GM18519 (cell line): ENCODE measurements around the gene MGAT4C.
"Not testable (repeated sequence)": the region's sequence is repeated elsewhere in the genome, so short reads cannot be mapped to it uniquely, and the experiment has no call there.

ENCODE experiments used
- ATAC-seq: cut with Tn5 transposase; IDR thresholded peaks from one replicate; pipeline ENCODE4 v1.9.1; 2021; ENCODE audit warnings: mild to moderate bottlenecking, moderate library complexity; ENCODE audit not compliant: unreplicated experiment, low FRiP score

MGAT4C gene

DNA sequence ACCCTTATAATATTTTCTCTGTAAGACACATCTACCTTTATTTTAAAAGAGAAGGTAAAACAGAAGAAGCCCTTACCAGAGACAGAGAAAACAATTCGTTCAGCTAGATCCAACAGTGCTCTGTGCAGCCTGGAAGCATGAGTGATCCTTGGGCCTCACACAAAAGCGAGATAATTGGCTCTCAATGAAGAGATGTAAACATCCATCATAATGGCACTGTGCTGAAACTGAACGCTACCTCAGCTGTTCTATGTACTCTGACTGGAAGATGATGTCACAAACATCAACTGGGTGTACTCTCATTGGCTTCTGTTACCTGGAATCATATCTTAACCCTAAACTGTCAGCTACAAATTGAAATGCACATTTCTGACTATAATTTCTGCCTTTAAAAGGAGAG lies at the start of gene MGAT4C:
MGAT4C (minus strand) TSS at position 229 of the 400 bp plus-strand sequence.
- no peak for ATAC-seq

DNA sequence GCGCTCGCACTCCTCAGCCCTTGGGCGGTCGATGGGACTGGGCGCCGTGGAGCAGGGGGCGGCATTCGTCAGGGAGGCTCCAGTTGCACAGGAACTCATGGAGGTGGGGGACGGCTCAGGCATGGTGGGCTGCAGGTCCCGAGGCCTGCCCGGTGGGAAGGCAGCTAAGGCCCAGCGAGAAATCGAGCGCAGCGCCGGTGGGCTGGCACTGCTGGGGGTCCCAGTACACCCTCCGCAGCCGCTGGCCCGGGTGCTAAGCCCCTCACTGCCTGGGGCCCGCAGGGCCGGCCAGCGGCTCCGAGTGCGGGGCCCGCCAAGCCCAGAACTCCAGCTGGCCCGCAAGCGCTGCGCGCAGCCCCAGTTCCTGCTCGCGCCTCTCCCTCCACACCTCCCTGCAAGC lies 40.2 kb upstream of the MGAT4C start:
- not testable (repeated sequence) for ATAC-seq

DNA sequence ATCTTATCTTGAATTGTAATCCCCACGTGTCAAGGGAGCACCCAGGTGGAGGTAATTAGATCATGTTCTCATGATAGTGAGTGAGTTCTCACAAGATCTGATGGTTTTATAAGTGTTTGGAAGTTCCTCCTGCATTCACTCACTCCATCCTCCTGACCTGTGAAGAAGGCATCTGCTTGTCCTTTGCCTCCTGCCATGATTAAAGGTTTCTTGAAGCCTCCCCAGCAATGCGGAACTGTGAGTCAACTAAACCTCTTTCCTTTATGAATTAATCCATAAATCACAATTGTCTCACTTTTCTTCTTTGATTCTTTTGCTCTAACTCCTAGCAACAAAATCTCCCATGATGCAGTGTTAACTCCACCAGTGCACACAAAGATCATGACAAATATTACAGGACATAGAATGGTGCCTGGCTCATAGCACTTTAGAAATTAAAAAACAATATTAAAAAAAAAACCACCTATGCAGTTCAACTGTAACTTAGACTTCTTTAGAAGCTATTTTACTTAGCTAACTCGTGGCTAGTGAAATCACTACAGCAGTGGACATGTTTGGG lies 37.6 kb upstream of the MGAT4C start:
- no peak for ATAC-seq

DNA sequence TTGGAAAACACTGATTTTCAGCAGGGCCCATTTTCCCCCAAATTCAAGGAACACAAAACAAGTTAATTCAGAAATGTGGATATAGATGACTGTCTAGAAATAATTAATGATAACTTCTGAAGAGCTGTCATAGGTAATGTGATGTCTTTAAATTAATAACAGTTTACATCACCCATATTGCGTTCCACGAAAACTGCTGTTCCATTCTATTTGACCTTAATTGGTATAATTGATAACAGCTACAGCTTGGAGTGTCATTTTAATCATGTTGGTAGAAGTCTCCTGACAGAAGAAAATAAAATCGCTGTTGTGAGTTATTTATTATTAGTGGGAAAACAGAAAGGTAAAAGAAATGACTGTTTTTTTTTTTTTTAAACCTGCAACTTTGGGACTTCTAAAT lies 36.3 kb upstream of the MGAT4C start:
- no peak for ATAC-seq

DNA sequence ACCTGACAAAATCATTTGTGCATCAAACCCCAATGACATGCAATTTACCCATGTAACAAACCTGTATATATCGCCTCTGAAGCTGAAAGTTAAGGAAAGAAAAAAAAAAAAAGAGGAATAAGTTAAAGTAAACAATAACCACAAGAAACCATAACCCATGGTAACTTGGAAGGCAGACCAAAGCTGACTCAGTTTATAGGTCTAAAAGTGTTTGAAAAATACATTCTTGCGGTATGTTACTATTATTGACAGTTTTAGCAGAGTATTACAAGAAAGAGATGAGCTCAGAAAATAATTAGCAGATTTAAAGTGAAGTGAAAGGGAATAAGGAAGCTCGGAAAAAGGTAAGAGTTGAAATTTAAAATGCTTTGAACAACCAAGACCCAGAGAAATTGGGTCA lies 34.4 kb upstream of the MGAT4C start:
- no peak for ATAC-seq

DNA sequence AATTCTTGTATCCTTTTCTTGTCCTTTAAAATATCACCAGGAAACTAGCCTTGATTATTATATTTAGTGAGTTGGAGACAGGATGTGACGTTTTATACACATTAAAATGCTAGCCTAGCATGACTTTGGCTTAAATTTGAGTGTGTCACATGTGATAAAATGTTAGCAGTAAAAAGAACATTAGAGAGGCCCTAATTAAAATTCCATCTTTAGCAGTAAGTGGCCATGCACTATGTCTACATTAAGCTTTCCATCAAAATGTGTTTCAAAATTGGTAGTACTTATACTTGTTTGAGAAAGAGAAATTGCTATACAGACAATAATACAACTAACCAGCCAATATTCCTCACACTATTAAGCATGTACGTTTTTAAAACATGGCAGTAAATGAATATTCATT lies 29.9 kb upstream of the MGAT4C start:
- ATAC-seq, result no peak

DNA sequence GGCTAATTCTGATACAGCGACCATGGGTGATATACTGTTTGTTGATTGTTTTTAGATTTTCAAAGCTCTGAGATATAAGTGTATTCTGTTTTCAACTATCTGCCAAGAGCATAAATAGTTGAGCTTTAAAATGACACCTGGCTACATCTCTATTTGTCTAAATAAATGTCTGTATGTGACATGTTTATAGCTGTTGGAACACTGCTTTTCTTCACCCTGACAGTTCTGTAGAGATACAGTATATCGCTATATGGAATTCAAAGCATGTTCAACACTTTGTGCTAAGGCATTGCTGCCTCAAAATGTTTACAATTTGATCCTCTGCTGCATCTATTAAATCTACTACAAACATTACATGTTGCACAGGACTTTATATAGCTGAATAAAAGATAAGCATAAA lies 27.4 kb upstream of the MGAT4C start:
- ATAC-seq, result no peak

DNA sequence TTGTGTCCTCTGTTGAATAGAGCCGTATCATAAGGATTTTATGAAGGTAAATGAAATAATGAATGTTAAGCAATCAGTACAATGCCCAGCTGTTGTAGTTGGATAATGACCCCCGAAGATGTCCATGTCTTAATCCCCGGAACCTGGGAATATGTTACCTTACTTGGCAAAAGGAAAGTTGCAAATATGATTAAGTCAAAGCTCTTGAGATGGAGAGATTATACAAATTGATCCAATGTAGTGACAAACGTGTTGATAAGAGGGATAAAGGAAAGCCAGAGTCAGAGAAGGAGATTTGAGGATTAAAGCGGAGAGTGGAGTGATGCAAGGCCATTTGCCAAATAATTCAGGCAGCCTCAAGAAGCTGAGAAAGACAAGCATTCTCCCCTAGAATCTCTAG lies 19.2 kb upstream of the MGAT4C start:
- no peak for ATAC-seq

DNA sequence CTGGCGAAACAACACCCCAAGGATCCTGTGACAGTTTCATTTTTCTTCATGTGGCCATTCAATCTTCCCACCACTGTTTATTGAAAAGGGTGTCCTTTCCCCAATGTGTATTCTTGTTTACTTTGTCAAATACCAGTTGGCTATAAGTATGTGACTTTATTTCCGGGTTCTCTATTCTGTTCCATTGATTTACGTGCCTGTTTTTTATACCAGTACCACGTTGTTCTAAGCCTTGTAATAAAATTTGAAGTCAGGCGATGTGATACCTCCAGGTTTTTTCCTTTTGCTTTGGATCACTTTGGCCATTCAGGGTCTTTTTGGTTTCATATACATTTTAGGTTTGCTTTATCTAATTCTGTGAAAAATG lies 9.1 kb upstream of the MGAT4C start:
- no peak for ATAC-seq

DNA sequence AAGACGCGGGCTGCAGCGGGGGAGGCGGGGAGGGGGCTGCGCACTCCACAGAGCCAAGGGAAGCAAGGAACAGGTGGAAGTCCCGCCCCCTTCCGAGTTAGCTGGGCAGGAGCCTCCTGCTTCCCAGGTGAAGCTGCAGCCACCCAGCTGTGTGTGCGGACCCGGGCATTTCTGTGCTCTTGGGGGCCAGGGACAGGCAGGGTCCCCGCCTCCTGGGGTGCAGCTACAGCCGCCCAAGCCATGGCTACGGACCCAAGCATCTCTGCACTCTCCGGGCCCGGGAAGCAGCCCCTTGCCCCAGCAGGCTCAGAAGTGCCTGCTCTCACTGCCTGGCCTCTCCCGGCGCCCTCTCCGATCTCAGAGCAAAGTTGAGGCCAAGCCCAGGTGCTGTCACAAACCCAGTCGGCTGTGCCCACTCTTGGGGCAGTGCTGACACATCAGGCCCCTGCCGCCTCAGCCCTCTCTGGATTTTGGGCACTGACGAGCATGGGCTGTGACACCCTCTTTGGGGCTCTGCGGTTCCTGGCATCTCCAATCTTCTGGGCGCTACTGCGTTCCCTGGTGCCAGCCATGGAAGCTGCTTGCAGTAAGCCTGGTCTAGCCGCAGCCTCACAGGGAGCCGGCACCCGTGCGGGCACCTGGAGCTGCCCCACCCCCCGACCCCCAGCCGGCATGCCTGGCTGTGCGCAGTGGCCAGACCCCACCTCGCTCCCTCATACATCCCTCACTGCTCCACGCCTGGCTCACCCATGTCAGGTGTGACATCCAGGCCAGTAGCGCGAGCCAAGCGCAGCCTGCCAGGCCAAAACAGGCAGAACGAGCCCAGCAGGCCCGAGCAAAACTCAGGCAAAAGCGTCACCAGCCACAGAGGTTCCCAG lies 8.5 kb upstream of the MGAT4C start:
- ATAC-seq, result no peak

DNA sequence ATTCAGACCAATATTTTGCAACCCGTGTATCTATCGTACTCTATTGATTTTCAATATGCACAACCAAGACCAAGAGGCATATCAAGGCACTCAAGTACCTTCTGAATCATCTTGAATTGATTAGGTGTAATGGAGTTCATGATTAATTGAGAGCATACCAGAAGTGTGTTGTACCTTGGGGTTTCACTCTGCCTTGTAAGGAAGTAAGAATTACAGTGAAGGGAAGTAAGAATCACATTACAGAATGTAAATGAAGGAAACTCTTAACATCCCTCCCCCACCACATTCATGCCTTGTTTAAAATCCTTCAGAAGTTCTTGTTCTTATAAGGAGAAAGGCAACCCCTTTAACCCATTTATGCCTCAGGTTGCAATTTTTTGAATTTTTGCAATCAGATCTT lies 5.4 kb upstream of the MGAT4C start:
- no peak for ATAC-seq

DNA sequence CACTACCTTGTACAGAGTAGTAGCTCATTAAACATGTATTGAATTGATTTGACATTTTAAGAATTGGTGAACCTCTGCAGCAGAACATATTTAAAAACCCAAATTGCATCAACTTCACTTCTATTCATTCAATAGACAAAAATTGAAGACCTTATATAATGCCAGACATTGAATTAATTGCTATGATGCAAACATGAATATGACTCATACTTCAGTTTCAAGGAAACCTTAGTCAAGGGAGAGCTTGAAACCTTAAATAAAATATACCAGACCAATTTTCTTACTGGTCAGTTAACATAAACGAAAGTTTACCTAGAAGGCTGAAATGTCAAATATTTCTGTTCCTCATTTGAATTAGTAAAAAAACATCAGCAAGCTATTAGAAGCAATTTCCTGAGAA lies 5.0 kb upstream of the MGAT4C start:
- ATAC-seq, result no peak

DNA sequence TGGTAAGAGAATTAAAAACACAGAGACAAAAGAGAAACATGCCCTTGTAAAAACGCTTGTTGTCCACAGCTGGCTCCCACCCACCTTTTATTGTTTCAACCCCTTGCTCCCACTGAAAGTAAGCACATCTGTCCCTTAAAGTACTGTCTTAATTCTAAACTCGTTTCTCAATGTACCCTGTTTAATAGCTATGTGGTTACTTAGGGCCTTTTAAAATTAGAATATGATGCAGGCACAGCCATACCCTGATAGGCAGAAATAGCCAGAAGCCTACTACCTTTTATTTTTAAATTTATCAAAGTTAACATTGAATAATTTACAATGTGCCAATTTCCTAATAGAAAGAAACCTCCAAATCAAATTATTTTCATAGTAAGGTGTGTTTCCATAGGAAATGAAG lies 4.0 kb upstream of the MGAT4C start:
- no peak for ATAC-seq

DNA sequence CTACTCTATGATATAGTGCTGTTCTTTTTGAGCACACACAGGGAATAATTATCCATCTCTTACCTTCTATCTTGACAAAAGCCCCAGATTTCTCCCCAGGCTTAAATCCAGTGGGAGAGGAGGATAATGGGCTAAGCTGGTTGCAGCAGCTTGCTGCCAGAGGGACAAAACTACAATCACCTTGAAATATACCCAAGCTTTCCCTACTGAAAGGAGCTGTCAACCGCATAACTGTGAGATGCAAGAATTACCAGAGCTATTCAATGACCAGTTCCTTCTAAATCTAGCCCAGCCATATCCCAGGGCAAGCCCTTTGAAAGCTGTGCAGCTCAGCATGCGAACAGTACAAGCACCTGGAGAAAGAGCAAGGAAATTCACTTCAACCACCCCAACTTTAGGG lies 943 bp upstream of the MGAT4C start:
- no peak for ATAC-seq

DNA sequence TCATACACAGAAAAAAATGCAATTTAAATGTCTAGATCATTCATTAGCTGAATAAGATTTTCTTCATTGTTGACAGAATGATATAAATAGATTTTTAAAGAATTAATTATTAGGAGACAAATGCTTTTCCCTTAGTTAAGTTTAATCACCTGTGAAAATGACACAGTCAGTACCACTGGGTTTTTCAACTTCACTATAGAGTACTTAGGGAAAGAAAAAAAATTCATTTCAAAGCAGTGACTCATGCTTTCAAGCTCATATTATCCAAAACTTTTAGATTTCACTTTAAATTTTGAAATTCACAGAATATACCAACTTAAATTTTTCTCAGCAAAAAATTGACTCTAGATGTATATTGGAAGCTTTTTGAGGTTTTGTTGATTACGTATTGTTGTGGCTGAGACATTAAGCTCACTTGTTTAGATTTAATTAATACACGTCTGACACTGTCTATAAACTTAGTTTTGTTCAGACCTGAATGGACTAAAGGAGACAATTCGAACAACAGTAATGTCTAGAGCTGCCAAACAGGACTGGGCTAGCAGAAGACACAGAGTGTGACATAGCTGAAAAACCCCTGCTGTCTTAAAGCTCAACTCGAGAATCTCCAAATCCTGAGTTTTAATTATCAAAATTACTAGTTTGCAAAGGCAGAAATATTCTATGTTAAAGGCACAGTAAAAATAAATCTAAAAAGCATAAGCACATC lies 1.6 kb downstream of the MGAT4C start:
- no peak for ATAC-seq

DNA sequence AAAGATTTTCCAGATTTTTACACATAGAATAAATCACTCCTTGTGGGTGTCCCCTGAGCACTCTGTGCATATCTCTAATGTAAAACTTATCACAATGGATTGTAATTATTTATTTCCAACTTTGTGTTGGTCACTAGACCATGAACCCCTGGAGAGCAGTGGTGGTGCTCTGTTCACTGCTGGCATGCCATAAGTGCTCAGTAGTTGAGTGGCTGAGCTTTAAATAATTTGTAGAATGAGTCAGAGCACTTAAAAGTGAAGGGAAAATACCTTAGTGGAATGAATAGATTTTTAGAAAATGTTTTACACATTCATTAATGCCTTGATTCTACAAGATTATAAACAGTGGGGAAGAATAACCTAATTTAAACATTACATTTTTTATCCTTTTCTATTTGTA lies 6.3 kb downstream of the MGAT4C start:
- ATAC-seq, result no peak

DNA sequence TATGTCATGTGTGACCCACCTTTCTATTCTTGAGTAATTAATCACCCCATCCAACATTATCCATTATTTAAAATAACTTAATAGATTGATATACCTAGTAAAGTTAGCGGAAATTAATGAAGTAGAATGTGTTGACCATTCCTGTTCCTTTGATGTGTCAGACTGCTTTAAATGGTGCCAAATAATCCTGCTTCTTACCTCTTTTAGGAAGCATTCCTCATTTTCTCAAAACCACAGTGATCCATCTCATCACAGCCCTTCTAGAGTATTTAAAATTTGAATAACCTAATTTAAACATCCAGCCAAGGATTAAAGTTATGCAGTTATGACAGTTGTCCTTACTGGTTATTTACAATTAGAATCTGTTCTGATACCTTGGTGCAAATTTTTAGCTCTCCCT lies 6.9 kb downstream of the MGAT4C start:
- no peak for ATAC-seq

DNA sequence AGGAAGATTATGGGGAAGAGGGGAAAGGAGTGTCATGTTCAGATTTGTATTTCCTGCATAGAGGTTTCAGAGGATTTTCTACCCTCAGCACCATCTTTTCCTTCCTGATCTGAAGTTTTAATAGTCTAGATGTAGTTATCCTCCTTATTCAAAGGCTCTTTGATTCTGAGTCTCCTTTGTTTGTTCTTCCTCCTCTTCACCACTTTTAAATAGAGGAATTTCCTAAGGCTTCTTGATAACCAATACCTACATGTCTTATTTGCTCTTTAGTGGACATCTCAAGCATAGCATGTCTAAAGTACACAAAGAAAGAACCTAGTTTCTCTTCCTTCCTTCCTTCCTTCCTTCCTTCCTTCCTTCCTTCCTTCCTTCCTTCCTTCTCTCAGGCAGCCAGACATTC lies 8.3 kb downstream of the MGAT4C start:
- no peak for ATAC-seq

DNA sequence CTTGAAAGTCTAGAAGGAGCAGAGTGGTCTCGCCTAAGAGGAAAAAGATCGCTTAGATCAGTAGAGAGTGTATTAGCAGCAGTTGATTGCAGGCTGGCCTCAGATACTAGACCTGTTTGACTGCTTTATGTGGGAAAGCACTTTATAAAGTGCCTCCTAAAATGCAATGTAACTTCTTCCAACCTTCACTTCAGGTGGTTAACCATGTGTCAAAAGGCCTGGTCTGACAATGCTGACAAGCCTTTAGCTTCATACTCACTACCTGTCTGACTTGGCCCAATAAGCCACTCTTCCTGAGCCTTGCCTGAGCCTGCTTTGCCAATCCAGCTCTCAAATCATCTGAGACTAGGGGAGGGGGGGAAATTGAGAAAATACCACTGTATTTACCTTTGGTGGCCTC lies 14.6 kb downstream of the MGAT4C start:
- ATAC-seq, result no peak

DNA sequence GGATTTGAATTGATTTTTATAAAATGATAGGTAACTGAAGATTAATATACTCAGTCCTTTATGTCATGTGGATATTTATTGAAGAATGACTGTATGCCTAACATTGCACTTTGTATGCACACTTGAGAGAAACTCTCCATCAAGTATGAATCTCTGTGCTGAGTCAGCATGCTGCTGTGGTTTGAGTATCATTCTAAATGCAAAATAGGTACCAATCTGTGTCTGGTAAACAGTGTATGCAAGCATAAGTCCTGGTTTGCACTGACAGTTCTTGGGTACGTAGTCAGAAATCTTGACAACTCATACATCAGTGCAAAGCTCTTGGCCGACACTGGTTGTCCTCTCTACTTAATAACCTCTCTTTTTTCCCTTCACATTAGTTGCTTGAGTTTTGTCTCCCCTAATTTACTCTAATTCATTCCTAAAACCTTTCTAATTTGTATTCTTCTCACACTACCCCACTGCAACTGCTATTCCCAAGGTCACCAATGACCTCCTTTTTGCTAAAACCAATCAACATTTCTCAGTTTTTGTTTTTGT lies 21.8 kb downstream of the MGAT4C start:
- ATAC-seq, result no peak

DNA sequence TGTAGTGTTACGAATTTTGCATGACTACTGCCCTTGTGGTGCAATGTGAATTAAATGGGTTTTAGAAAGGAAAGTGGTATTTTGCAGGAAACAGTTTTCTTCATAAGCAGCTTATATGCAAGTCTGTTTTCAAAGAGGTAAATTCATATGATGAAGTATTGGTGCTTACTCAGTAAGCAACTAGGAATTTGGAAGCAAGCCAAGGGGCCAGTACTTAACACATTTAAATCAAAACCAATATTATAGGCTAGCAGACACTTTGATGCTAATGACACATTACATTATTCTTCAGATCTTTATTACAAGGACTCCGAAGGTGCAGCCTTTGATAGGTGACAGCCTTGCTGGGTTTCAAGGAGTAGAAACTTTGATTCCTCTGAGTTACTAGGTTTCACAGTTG lies 23.1 kb downstream of the MGAT4C start:
- no peak for ATAC-seq
